HFF-Myc (cell line): Measurements from ENCODE around the gene GADL1.

Experiments
- DNase-seq: peaks from one replicate; pipeline ENCODE4 v3.0.0-alpha.2; 2011; ENCODE audit warnings: low read depth; ENCODE audit errors: extremely low read depth
- H3K4me3 ChIP-seq: replicated peaks from 2 replicates; pipeline ENCODE4 v1.5.1; 2011; ENCODE audit warnings: low read depth, mild to moderate bottlenecking, control low read depth, low read length
- CTCF ChIP-seq: IDR thresholded peaks from 2 replicates; pipeline ENCODE4 v1.5.1; 2012; ENCODE audit warnings: mild to moderate bottlenecking, low read depth, low read length, control low read depth; ENCODE audit errors: missing control alignments

The GADL1 gene

GRCh38 chr3:30680789-30681648 lies 213.4 kb downstream of the GADL1 start:
- TF ChIP-seq CTCF, result no peak

GRCh38 chr3:30679045-30679444 lies 215.4 kb downstream of the GADL1 start:
- DNase-seq, result no peak
- TF ChIP-seq CTCF, result no peak
- H3K4me3 ChIP-seq, result no peak overlapping the region

More at GRCh38 chr3:30680789-30681648, 213.4 kb downstream of the GADL1 start:
- peak overlapping the region; percentile 16 for H3K4me3 ChIP-seq
- DNase-seq, result peak; percentile 87

- no peak for DNase-seq
- no peak for TF ChIP-seq CTCF
- no peak overlapping the region for H3K4me3 ChIP-seq
These were observed 217.1 kb downstream of the GADL1 start for GRCh38 chr3:30677347-30677685.

- H3K4me3 ChIP-seq, result no peak overlapping the region
- TF ChIP-seq CTCF, result no peak
- DNase-seq, result no peak
These were observed 217.8 kb downstream of the GADL1 start for GRCh38 chr3:30676424-30677346.
